GM19372 (cell line): ENCODE data around the gene TNN.

Experiments
- ATAC-seq: cut with Tn5 transposase; IDR thresholded peaks from one replicate; pipeline ENCODE4 v1.9.1; 2021; ENCODE audit warnings: mild to moderate bottlenecking, low read depth, moderate library complexity; ENCODE audit not compliant: unreplicated experiment

The TNN gene

DNA sequence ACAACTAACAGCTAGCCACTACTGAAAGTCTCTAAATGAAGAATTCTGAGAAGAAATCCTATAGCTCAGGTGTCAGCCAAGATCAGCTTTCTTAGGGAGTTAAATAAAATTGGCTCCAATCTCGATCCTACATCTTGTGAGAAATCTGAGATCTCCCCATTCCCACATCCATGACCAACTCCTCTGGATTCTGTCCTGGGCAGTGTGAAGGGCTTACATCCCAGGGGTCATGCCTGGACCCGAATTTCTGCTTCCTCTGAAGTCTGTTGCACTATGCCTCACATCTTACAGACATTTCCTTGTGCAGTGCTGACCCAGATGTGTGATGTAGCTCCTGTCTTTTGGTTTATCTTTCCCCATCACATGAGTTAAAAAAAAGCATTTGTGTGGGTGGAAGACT, 4.8 kb upstream of the TNN start:
- no peak for ATAC-seq

DNA sequence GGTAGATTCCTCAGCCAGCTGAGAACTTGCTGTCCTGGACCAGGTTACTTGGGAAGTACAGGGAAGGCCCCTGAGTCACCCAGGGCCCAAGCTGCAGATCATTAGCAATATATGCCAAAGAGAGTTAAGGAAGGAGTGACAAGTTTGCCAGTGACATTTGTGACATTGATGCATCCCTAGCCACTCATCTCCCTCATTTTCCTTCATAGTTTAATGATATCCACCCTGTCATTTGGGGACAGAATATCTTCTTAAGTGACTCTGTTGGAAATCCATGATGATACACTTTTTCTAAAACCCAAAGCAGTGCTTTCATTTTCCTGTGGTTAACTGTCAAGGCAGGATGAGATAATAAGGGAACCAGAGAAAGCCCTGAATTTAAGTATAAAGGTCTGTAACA, 3.2 kb downstream of the TNN start:
- ATAC-seq: no peak

DNA sequence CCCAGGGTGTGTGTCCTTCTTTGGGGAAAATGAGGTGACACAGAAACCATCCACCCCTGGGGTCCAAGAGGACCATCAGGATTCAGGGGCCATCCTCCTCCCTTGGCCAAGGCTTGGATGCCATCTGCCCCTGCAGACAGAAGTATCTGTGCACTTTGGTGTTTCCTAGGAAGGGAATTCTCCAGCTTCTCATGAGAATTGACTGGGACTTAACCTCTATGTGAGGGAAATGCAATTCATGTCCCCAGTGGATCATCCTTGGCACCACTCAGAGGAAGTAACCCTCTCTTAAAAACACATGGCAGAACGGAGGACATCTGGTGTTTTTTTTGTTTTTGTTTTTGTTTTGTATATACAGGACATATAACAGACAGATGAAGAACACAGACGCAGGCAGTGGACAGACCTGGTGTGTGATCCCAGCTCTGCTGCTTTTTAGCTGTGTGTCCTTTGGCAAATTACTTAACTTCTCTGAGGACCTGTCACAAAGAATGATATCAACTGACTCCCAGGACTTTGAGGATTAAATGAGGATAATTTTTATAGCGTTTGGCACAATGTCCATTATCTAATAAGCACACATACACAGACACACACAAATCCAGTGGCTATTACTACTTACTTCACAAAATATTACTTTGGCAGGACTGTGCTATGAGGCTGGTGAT, 3.8 kb downstream of the TNN start:
- no peak for ATAC-seq

DNA sequence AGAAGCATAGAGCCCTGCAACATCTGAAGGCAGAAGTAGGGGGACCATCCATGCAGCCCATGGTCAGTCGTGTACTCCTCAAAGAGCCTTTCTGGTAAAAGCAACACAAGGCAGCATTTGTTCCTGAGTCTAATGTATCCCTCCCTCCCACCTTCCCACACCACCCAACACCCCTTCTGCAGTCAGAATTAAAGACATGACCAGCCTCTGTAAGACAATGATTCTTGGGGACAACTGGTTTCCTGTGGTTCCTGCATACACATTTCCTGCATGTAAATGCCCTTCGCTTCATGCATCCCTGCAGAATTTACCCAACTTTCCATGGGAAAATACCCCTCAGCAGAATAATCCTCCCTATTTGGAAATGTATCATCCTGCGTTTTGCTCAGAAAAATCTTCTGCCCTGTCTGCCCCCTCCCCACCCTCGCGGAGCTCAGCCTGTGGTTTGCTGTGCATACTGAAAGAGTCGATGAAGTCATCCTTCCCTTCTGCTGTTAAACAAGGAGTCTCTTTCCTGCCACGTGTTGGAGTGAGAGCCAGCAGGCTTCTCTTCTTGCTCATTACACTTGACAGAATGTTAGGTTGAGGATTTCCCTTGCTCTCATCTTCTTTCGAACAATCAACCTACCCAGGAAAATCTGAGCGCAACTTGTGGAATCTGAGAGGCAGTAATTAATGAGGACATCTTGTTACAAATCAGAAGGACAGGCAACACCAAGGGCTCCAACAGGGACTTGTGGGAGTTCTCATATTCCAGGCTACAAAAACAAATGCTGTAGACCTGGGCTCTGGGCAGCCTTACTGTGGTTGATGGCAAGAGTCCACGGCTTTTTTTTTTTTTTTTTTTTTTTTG, 4.7 kb downstream of the TNN start:
- no peak for ATAC-seq

DNA sequence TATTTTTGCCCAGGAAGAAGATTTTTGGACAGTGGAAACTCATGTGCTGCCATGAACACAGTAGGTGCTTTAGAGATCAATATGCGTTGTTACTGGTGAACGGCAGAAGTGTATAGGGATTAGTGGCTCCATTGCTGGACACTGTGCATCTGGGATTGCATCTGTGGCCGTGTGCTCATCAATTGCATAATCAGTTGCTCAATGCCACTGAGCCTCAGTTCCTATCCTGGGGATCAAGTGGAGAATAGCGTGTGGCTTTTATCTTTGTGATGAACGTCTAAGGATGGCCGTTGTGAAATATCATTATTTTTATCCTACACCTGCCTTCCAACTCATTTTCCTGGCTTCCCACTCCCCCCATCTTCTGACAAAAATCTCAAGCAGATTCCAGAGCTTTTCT, 5.4 kb downstream of the TNN start:
- no peak for ATAC-seq

DNA sequence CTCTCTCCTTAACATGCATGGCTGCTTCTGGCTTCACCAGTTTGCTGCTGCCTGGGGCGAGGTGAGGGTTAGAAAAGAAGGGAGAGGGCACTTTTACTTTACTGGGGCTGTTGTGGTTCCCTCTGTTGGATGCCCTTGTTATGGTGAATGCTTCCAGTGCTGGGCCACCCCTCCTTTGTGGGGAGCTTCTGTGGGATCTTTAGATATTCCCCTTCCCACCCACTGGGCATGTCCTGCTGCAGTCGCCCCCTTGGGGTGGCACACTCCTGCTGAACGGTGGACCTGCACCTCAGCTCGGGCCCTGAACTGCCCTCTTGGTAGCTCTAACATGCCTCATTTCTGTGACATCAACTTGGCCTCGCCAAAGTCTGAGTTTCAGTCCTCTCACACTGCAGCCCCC, 6.0 kb downstream of the TNN start:
- ATAC-seq: no peak

DNA sequence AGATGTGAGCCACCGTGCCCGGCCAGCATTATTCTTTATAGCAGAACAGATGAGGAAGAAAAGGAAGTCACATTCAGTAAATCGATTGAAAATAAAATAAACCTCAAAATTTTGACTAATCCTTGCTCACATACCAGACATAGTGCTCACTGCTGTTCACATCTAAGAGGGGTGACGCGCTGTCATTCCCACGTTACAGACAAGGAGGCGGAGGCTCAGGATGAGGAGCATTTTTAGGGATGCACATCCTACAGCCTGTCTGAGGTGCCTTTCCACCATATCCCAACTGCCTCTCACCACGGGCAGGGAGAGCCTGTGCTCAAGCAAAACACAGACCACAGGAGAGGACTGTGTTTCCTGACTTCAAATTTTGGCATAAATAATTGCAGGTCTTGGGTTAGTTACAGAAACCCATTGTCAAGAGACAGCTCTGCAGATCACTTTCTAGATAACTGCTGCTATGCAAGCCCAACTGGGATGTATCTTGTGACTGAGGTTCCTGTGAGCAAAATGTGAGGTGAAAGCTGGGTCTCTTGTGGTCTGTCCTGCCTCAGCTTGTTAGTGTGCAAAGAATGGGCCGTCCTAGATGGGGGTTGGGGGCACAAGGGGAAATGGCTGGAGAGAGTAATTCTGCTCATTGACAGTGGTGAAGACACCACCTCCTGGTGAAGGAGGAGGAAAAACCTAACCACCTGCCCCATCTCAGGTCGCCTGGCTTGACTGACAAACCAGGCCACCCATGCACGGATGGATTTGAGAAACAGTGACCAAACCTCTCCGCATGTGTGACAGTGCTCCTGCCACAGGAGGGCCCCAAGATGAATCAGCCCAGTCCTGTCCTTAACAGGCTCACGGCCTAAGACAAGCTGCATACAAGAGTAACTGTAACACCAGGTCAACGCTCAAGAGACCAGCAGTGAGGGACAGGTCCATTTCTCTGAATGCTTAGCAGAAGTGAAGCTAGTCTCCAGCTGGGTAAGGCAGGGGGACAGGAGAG, 8.2 kb downstream of the TNN start:
- no peak for ATAC-seq

DNA sequence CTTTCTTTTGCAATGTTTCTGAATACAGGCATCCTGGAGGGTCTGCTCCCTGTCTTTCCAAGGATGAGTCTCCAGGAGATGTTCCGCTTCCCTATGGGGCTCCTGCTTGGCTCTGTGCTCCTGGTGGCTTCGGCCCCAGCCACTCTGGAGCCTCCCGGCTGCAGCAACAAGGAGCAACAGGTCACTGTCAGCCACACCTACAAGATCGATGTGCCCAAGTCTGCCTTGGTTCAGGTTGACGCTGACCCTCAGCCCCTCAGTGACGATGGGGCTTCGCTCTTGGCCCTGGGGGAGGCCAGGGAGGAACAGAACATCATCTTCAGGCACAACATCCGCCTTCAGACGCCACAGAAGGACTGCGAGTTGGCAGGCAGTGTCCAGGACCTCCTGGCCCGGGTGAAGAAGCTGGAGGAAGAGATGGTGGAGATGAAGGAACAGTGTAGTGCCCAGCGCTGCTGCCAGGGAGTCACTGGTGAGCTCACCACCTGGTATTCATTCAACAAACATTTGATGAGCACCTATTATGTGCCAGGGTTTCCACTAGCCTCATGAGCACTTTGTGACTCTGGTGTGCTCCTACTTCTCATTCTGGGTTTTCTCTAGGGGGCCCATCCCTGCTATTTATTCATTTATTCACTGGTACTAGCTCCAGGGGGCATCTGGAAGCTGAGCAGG, 9.9 kb downstream of the TNN start:
- no peak for ATAC-seq

DNA sequence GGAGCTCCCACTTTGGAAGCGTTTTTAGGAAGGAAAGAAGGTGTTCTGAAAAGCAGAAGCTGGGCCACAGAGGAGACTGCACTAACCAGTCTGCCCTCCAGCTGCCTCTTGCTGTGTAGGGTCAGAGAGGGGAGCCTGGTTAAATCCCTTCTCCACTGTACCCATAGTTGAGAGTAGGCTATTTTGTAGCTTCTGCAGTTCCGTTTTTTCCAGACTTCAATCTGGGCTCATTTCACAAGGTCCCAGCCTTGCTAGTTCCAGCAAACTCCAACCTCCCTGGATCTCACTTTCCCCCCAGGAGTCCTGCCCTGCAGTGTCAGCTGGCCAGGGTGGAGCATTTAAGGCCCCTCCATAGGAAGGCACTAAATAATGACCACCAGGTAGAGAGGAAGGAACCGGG, 11.0 kb downstream of the TNN start:
- ATAC-seq: no peak

DNA sequence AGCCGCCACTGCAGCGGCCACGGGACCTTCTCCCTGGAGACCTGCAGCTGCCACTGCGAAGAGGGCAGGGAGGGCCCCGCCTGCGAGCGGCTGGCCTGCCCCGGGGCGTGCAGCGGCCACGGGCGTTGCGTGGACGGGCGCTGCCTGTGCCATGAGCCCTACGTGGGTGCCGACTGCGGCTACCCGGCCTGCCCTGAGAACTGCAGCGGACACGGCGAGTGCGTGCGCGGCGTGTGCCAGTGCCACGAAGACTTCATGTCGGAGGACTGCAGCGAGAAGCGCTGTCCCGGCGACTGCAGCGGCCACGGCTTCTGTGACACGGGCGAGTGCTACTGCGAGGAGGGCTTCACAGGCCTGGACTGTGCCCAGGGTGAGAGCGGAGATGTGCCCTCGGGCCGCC, 11.7 kb downstream of the TNN start:
- ATAC-seq: no peak

DNA sequence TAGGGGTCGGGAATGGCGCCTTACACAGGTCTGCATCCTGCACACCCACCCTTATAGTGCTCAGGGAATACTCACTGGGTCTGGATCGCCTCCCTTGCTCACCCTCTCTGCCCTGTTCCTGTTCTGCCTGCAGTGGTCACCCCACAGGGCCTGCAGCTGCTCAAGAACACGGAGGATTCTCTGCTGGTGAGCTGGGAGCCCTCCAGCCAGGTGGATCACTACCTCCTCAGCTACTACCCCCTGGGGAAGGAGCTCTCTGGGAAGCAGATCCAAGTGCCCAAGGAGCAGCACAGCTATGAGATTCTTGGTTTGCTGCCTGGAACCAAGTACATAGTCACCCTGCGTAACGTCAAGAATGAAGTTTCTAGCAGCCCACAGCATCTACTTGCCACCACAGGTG, 12.4 kb downstream of the TNN start:
- no peak for ATAC-seq

DNA sequence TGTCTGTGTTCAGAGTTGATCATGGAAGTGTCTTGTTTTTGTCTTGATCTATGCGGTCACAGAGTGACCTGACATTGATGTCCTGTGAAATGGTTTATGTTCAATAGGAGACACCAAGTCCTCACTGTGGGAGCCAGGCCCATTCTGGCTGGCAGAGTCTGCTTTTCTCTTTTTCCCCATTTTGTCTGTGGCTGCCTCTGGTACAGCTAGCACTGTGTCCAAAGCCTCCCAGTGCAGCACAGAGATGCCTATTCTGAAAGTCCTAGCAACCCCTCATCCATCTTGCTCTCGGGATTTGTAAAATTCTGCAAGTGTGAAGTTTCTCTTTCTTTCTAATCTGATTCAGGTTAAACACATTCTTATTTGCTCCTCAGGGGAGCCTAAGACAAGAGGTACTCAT, 14.3 kb downstream of the TNN start:
- ATAC-seq: no peak

DNA sequence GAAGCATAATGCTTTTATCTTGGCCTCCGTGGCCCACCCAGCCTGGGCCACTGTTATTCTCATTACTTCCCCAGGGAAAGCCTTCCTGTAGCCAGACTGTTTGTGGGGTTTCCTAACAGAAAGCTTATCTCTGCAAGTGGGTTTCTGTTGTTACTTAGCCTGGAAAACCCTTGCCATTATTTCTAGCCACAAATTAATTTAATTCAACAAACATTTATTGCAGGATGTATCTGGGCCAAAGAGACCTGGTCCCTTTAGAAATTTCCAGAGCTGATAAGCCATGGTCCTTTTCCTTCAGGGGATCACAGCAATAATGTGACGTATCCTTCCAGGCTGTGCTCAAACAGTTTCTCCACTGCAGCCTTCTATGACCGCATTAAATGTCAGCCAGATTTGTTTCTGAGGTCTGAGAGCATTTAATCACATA, 20.9 kb downstream of the TNN start:
- ATAC-seq: no peak

DNA sequence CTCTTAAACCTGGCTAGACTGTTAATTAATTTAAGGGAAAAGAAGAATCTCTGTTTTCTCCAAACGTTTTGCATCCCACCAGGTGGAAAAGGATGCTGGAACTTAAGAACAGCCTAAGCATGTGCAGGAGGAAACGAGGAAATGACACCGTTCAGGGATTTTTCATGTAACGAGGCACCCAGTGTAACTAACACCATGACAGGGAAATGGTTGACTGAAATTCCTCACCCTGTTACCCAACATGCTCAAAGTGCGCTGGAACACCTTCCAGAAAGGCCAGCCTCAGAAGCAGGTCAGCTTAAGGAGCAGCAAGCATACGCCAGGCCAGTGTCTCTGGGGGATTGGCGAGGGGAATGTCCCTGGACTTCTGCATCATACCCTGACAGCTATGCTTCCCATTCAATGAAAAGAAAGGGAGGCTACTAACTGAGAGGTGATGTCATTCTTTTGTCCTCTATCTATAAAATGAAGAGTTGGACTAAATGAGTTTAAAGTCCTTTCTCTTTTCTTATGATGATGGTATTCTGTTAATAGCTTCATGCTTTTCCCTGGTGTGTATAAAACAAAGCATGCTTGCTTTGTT, 21.6 kb downstream of the TNN start:
- ATAC-seq: no peak

DNA sequence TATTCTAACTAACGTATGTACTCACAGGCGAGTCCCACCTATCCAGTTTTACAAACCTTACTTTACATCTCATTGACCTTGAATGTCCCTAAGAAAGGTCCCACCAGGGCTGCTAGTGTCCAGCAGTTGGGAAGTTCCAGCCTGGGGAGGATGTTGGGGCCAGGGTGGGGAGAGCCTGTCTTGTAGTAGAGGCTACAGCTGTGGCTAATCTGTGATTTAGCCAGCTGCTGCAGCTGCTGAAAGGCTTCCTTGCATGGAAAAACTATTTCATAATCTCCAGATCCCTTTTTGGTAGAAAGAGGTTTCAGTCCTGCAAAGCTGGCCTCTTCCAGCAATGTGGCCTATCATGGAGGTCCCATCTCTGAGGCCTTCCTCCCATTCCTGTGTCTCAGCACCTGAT, 23.1 kb downstream of the TNN start:
- no peak for ATAC-seq

DNA sequence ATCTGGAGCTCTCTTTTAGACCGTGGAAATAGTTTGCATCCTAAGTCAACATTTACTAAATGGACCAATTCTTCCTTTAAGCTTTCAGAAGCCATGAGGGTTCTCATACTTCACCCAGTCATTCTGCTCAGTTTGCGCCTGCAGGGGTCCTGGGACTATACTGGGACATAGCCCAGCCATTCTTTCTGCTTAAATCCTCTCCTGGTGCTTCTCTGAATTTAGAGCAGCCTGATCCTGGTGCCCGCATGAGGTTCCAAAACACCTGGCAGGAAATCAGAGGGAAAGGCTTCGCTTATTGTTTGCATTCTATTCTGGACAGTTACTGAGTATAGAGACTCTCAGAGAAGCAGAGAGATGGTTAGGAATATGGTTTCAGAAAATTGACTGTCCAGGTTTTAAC, 27.0 kb downstream of the TNN start:
- no peak for ATAC-seq

DNA sequence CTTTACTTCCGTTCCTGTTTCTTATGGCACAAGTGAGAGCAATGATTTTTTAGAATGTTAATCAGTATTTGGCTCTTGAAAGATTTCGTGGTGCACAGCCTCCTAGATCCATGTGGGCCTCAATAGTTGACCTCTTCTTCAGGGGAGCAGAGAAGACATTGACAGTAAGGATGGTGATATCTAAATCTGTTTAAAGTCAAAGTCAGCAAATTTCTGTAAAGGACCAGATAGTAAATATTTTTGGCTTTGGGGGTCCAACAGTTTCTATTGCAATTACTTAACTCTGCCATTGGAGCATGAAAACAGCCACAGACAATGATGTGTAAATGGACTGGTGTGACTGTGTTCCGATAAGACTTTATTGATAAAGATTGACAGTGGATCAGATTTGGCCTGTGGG, 27.4 kb downstream of the TNN start:
- no peak for ATAC-seq

DNA sequence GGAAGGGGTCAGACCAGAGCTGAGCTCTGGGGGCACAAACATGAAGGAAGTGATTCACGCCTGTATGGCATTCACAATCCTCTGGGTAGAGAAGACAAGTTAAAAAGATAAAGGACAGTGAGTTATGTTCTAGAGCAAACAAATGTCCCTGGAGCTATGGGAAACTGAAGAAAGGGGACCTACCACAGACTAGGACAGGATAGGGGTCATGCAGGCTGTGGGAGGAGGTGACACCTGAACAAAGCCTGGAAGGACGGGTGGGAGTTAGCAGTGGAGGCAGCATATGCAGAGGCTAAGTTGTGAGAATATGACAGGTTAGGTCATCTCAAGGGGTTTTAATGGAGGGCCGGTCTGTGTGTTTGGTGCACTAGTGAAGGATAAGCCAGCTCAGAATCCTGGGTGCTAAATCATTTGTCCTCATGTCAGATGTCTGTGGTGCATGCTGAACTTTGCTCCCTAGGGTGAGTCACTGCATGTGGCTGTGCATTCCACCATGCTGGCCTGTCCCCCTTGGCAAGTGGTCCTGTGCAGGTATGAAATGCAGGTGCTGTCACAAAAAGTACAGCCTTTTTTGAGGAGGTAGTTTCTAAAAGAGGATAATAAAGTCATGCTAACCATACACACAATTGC, 28.5 kb downstream of the TNN start:
- ATAC-seq: no peak

DNA sequence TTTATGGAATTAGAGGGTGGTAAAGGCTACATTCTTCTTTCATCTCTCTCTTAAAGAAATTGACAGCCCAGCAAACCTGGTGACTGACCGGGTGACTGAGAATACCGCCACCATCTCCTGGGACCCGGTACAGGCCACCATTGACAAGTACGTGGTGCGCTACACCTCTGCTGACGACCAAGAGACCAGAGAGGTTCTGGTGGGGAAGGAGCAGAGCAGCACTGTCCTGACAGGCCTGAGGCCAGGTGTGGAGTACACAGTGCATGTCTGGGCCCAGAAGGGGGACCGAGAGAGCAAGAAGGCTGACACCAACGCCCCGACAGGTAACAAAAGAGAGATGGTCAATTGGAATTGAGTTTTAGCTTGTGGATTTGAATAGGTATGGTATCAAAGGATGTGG, 29.7 kb downstream of the TNN start:
- no peak for ATAC-seq

DNA sequence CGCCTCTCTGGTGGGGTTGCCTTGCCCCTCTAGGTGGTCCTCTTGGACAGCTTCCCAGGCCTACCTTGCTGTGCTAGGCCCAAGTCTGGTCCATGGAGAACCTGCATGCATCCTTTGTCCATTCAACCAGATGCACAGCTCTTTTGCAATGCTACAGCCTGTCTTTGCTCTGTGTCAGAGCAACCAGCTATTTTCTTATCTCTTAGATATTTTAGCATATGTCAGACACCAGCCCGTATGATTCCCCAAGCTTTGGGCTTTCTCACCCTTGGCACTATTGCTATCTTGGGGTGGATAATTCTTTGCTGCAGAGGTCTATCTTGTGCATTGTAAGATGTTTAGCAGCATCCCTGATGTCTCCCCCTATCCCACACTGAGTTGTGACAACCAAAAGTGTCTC, 32.3 kb downstream of the TNN start:
- ATAC-seq: no peak
